GM18861 (cell line): ENCODE data around the gene SNTG2.

Source experiments
- ATAC-seq: cut with Tn5 transposase; IDR thresholded peaks from one replicate; pipeline ENCODE4 v1.9.1; 2021; ENCODE audit not compliant: unreplicated experiment

The SNTG2 gene

GRCh38 chr2:1306687-1307516 is 356.3 kb downstream of the SNTG2 start:
- ATAC-seq: no peak

GRCh38 chr2:1307670-1308069 is 357.0 kb downstream of the SNTG2 start:
- no peak for ATAC-seq

- ATAC-seq: no peak
Measured at GRCh38 chr2:1308678-1309077, 358.0 kb downstream of the SNTG2 start.

GRCh38 chr2:1309507-1309906 is 358.9 kb downstream of the SNTG2 start:
- no peak for ATAC-seq

- no peak for ATAC-seq
Measured at GRCh38 chr2:1310202-1310601, 359.6 kb downstream of the SNTG2 start.

GRCh38 chr2:1310866-1311265 is 360.2 kb downstream of the SNTG2 start:
- no peak for ATAC-seq

GRCh38 chr2:1313240-1313924 is 362.7 kb downstream of the SNTG2 start:
- ATAC-seq: no peak

GRCh38 chr2:1314254-1314653 is 363.6 kb downstream of the SNTG2 start:
- ATAC-seq: no peak

- no peak for ATAC-seq
Measured at GRCh38 chr2:1318366-1319009, 367.8 kb downstream of the SNTG2 start.

GRCh38 chr2:1319393-1319792 is 368.7 kb downstream of the SNTG2 start:
- no peak for ATAC-seq

- ATAC-seq: no peak
Measured at GRCh38 chr2:1321321-1321720, 370.7 kb downstream of the SNTG2 start.

- no peak for ATAC-seq
Measured at GRCh38 chr2:1324884-1325283, 374.2 kb downstream of the SNTG2 start.

- no peak for ATAC-seq
Measured at GRCh38 chr2:1328684-1329083, 378.0 kb downstream of the SNTG2 start.

GRCh38 chr2:1339388-1340140 is 388.9 kb downstream of the SNTG2 start:
- ATAC-seq: no peak

- ATAC-seq: no peak
Measured at GRCh38 chr2:1340141-1340512, 389.5 kb downstream of the SNTG2 start.

- ATAC-seq: no peak
Measured at GRCh38 chr2:1341404-1342120, 390.9 kb downstream of the SNTG2 start.

GRCh38 chr2:1348789-1349188 is 398.1 kb downstream of the SNTG2 start:
- no peak for ATAC-seq

GRCh38 chr2:1350111-1350510 is 399.5 kb downstream of the SNTG2 start:
- ATAC-seq: no peak

- ATAC-seq: no peak
Measured at GRCh38 chr2:1353124-1353523, 402.5 kb downstream of the SNTG2 start.

- no peak for ATAC-seq
Measured at GRCh38 chr2:1353543-1353942, 402.9 kb downstream of the SNTG2 start.

- no peak for ATAC-seq
Measured at GRCh38 chr2:1360144-1360543, 409.5 kb downstream of the SNTG2 start.
